Natural killer cell (primary cell): ENCODE data around the gene ATM. TPM values are rescaled to one million over a fixed set of nuclear protein-coding genes. Genes with fewer than 3 reads are reported as not detected.

Experiments
- ATAC-seq, 3 donors: fragments of 150-1000 bp in 2 of 3; fragments of 200-7000 bp in 1 of 3; cut with Tn5 transposase; 1 replicate in 1 of 3; 2 replicates in 2 of 3; pipeline ENCODE4 v1.10.0; 2021; ENCODE audit warnings: mild to moderate bottlenecking in 2 of 3, moderate library complexity in 2 of 3
- DNase-seq, 2 donors: peaks; one replicate each; pipeline versions ENCODE4 v3.0.0 to v3.0.0-alpha.2; 2013 to 2021; ENCODE audit warnings: mixed read lengths in 1 of 2
- H3K27ac ChIP-seq: one replicate; pipeline ENCODE4 v1.5.1; 2013; ENCODE audit warnings: mild to moderate bottlenecking, low read length
- H3K27me3 ChIP-seq: one replicate; pipeline ENCODE4 v1.6.1; 2013; ENCODE audit warnings: low read length; ENCODE audit not compliant: control insufficient read depth, insufficient read depth
- H3K36me3 ChIP-seq: one replicate; pipeline ENCODE4 v1.6.1; 2013; ENCODE audit warnings: low read length; ENCODE audit not compliant: control insufficient read depth, insufficient read depth
- H3K4me1 ChIP-seq: one replicate; pipeline ENCODE4 v1.6.1; 2013; ENCODE audit warnings: low read length; ENCODE audit not compliant: control insufficient read depth, insufficient read depth
- H3K4me3 ChIP-seq: one replicate; pipeline ENCODE4 v1.5.1; 2013; ENCODE audit warnings: low read length
- H3K9me3 ChIP-seq: one replicate; pipeline ENCODE4 v1.6.1; 2013; ENCODE audit warnings: low read length; ENCODE audit not compliant: control insufficient read depth, insufficient read depth
- H3K27ac Mint-ChIP-seq, 2 donors: one replicate each; pipeline ENCODE4 v1.8.0; 2022; ENCODE audit warnings: mild to moderate bottlenecking in 2 of 2, mixed read lengths in 2 of 2, moderate library complexity in 1 of 2
- H3K27me3 Mint-ChIP-seq, 2 donors: one replicate each; pipeline ENCODE4 v1.8.0; 2022; ENCODE audit warnings: low read depth in 2 of 2, mixed read lengths in 2 of 2
- H3K36me3 Mint-ChIP-seq: one replicate; pipeline ENCODE4 v1.8.0; 2022; ENCODE audit warnings: mixed read lengths
- H3K4me1 Mint-ChIP-seq, 2 donors: one replicate each; pipeline ENCODE4 v1.8.0; 2022; ENCODE audit warnings: mixed read lengths in 2 of 2
- H3K4me3 Mint-ChIP-seq: one replicate; pipeline ENCODE4 v1.8.0; 2022; ENCODE audit warnings: mild to moderate bottlenecking, moderate library complexity, mixed read lengths
- H3K9me3 Mint-ChIP-seq, 2 donors: one replicate each; pipeline ENCODE4 v1.8.0; 2022; ENCODE audit warnings: mixed read lengths in 2 of 2
- CTCF ChIP-seq: fragments of 200-600 bp; IDR thresholded peaks from one replicate; pipeline ENCODE4 v1.8.0; 2022; ENCODE audit warnings: antibody characterized with exemption
- WGBS: methylation state at CpG from one replicate; pipeline ENCODE4 v1.1.7; 2013; ENCODE audit warnings: missing lambda C conversion rate; ENCODE audit not compliant: insufficient coverage; 5-methylcytosine and 5-hydroxymethylcytosine counted together
- intact Hi-C: fragments of 100-400 bp; cut with micrococcal nuclease; formaldehyde crosslinking; loops from one replicate; pipeline ENCODE4 v1.14.2; 2022
- total RNA-seq, 4 donors: library from RNA; stranded (reverse); fragments of 120-200 nt in 1 of 4; gene quantifications; one replicate each; pipeline versions ENCODE4 v1.2.3 to v1.2.4, GENCODE V29; 2013 to 2022

The ATM gene
- total RNA-seq, 3 donors from 2014 or later (not counting 1 experiment from before 2014, with no cell fraction given) = 502 to 568 (median 539) TPM

- no peaks in the 10 kb centered on the region for H3K4me1 ChIP-seq
- H3K27ac ChIP-seq = no peak overlapping the region
- Mint-ChIP-seq H3K27ac (no peak overlapping the region), H3K4me1 (no peaks in the 10 kb centered on the region), H3K9me3 (no peaks in the 10 kb centered on the region), H3K36me3 (no peaks in the 10 kb centered on the region), H3K4me3 (no peak overlapping the region), H3K27me3 (no peaks in the 10 kb centered on the region)
- no peak overlapping the region for H3K4me3 ChIP-seq
- TF ChIP-seq CTCF = no peak
- intact Hi-C loops = no loop called here
- no peaks in the 10 kb centered on the region for H3K9me3 ChIP-seq
- no peak for DNase-seq
- no peak for ATAC-seq
- 91% methylated on average over 6 of the region's 6 CpGs for WGBS
- H3K36me3 ChIP-seq = no peaks in the 10 kb centered on the region
- H3K27me3 ChIP-seq = no peaks in the 10 kb centered on the region
Measured at GRCh38 chr11:108398439-108398838, 175.6 kb downstream of the ATM start.

DNA sequence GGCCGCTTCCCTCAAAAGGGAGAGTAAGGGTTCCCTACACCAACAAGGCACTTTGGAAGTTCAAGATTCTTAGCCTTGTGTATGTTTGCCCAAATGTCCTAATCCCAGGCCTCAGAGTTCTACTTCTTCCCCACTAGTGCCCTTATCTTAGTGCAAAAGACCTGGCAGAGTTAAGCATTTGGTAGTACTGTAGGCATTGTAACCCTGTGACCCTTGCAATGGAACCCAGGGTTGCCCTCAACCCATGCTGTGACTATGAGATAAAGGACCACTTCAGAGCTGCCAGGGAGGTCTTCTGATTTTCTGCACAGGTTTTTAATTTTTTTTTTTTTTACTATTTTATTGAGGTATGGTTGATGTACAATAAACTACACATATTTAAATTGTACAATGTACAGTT is 179.4 kb downstream of the ATM start:
- H3K27ac ChIP-seq = no peak overlapping the region
- ATAC-seq = no peak
- H3K36me3 ChIP-seq = no peaks in the 10 kb centered on the region
- H3K4me1 ChIP-seq = no peaks in the 10 kb centered on the region
- intact Hi-C loops = no loop called here
- H3K4me3 Mint-ChIP-seq = no peak overlapping the region
- no peaks in the 10 kb centered on the region for H3K27me3 Mint-ChIP-seq
- no peak for DNase-seq
- no peaks in the 10 kb centered on the region for H3K36me3 Mint-ChIP-seq
- H3K9me3 ChIP-seq = no peaks in the 10 kb centered on the region
- no peak for TF ChIP-seq CTCF
- H3K9me3 Mint-ChIP-seq = no peaks in the 10 kb centered on the region
- H3K4me3 ChIP-seq = no peak overlapping the region
- H3K27ac Mint-ChIP-seq = no peak overlapping the region
- 92% methylated on average over 1 of the region's 1 CpG for WGBS
- H3K4me1 Mint-ChIP-seq = no peaks in the 10 kb centered on the region
- H3K27me3 ChIP-seq = no peaks in the 10 kb centered on the region

- H3K27ac ChIP-seq = no peak overlapping the region
- no peaks in the 10 kb centered on the region for H3K9me3 ChIP-seq
- no peaks in the 10 kb centered on the region for H3K27me3 Mint-ChIP-seq
- ATAC-seq (no peak), DNase-seq (no peak)
- H3K27ac Mint-ChIP-seq = no peak overlapping the region
- no peaks in the 10 kb centered on the region for H3K4me1 Mint-ChIP-seq
- intact Hi-C loops = no loop called here
- H3K4me3 ChIP-seq = no peak overlapping the region
- H3K4me3 Mint-ChIP-seq = no peak overlapping the region
- H3K4me1 ChIP-seq = no peaks in the 10 kb centered on the region
- no peaks in the 10 kb centered on the region for H3K36me3 ChIP-seq
- no peak for TF ChIP-seq CTCF
- H3K36me3 Mint-ChIP-seq = no peaks in the 10 kb centered on the region
- no peaks in the 10 kb centered on the region for H3K9me3 Mint-ChIP-seq
- WGBS = no CpG with 5 or more reads among the region's 1 CpG
- H3K27me3 ChIP-seq = no peaks in the 10 kb centered on the region
Measured at GRCh38 chr11:108403052-108403451, 180.2 kb downstream of the ATM start.

- ATAC-seq (no peak), DNase-seq (no peak)
- intact Hi-C loops = no loop called here
- no peaks in the 10 kb centered on the region for H3K4me1 ChIP-seq
- no peak overlapping the region for H3K4me3 Mint-ChIP-seq
- no peak for TF ChIP-seq CTCF
- H3K9me3 ChIP-seq = no peaks in the 10 kb centered on the region
- H3K36me3 ChIP-seq = no peaks in the 10 kb centered on the region
- no peaks in the 10 kb centered on the region for H3K36me3 Mint-ChIP-seq
- H3K4me3 ChIP-seq = no peak overlapping the region
- H3K27ac ChIP-seq = no peak overlapping the region
- no peaks in the 10 kb centered on the region for H3K4me1 Mint-ChIP-seq
- peaks cover 0 to 3% of the 10 kb centered on the region in 2 donors for H3K27me3 Mint-ChIP-seq
- no peak overlapping the region for H3K27ac Mint-ChIP-seq
- WGBS = 100% methylated on average over 1 of the region's 1 CpG
- H3K9me3 Mint-ChIP-seq = no peaks in the 10 kb centered on the region
- H3K27me3 ChIP-seq = no peaks in the 10 kb centered on the region
Measured at GRCh38 chr11:108405706-108406105, 182.8 kb downstream of the ATM start.
